GM13976 (cell line): ENCODE results near the gene AKT1S1.

Experiments
- DNase-seq: peaks from one replicate; pipeline ENCODE4 v3.0.0; 2012; ENCODE audit warnings: low spot score
- CTCF ChIP-seq: IDR thresholded peaks from 2 replicates; pipeline ENCODE4 v1.5.1; 2012; ENCODE audit warnings: borderline replicate concordance, mild to moderate bottlenecking; ENCODE audit not compliant: insufficient read depth; ENCODE audit errors: extremely low read depth, missing control alignments, control extremely low read depth
- in situ Hi-C: fragments of 300-500 bp; cut with MboI; formaldehyde crosslinking; loops from one replicate; pipeline ENCODE4 v1.12.0; 2022; ENCODE audit warnings: low sequenced_read_pairs, mixed read lengths, inconsistent platforms; ENCODE audit not compliant: unreplicated experiment

AKT1S1 gene

DNA sequence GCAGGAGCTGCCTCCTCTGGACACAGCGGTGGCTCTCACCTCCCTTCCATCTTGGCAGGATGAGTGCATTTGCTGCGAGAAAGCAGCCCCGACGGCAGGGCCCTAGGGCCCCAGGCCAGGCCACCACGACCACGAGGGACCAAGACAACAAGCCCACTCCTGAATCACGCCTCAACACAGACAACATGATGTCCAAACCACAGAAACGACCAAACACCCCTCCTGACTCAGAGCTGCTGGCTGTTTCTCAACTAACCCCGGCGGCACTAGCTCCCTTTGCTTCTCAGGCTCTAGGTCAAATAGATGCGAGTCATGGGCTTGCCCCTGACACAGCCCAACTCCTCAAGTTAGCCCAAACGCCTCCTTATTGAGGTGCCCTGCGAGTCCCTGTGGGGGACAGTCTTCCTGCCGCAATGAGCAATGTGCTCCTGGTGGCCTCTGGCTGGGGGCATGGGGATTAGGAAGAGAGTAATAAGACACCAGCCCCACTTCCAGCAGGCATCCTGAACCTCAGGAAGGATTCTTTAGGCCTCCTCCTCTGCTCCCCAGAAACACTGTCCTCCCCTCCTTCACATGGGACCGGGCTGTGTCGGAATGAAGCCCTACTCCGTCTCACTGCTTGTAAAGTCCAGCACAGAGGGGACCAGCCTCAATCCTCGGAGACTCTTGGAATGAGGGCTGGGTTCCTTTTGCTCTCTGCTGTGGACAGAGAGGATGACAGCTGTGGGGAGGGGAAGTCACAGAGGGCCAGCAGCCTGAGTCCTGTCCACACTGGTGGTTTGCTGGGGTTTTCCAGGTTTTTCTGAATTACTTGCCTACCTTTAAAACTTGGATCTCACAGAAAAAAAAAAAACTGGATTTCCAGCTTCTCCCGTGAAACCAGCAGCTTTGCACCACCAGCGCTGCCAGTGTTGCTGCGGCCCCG is 45.0 kb upstream of the AKT1S1 start:
- no peak for DNase-seq
- in situ Hi-C loops, result no loop called here
- TF ChIP-seq CTCF, result no peak

DNA sequence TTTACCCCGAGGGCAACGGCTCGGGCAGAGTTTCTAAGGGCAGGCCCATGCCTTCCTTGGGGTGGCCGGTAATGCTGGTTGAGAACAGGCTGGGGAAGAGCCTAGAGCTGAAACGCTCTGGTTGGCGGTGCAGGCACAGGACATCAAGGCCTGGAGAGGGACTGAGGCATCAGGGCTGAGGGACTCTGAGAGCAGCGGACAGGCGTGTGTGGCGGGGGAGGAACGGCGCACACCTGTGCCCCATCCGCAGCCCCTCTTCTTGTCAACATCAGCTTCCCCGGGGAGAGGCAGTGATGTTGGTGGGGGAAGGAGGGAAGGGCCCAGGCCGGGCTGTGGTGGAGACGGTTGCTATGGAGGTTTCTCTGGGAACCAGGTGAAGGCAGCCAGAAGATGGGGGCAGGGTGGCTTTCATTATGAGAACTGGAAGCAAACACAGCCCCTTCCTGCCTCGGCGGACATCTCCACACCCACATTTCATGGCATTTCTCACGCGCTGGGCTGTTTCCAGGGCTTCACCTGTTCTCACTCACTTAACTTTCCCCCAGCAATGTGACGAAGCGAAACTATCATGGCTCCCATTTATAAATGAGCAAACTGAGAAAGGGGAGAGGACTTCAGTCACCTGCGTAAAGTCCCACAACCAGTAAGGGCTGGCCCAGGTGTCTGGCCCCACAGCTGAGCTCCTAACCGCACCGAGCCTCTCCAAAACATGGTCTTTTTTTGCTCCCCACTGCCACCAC is 43.6 kb upstream of the AKT1S1 start:
- in situ Hi-C loops, result no loop called here
- TF ChIP-seq CTCF, result no peak
- peak; percentile 57 for DNase-seq

GRCh38 chr19:49918089-49918488 is 40.9 kb upstream of the AKT1S1 start:
- no peak for DNase-seq
- in situ Hi-C loops, result no loop called here
- TF ChIP-seq CTCF, result no peak

DNA sequence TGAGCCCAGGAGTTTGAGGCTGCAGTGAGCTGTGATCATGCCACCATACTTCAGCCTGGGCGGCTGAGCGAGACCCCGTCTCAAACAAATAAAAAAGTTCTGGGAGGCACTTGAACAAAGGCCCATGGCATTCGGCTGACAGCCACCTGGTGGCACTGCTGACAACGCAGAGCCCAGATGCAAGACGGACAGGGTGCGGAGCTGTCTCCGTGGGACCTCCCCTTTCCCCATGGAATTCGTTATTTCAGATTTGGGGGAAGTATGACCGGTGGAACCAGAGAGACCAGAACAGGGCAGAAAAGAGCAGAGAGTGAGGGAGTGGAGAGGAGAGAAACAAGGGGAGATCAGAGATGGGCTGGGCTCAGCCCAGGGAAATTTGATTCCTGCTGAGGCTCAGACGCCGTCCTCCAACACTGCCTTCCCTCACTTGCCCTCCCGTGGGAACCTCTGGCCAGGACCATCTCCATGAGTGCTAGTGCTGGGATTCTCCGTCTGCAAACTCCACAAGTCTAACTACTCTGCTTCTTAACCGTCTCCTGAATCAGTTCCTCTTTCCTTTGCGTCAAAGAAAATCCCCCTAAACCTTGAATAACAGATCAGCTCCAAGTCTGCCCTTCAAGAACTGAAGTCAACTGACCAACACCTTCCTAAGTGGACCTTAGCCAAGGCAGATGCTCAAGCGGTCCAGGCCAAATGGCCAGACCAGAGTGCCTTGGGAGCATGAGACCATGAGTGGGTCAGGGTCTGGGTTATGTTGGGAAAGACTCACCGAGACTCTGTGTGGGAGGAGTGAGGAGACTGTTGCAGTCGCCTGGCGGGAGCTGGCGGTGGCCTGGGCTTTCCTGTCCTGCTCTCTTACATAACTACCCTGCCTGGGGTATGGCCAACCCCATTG is 39.9 kb upstream of the AKT1S1 start:
- TF ChIP-seq CTCF, result no peak
- in situ Hi-C loops, result no loop called here
- peak; percentile 52 for DNase-seq

DNA sequence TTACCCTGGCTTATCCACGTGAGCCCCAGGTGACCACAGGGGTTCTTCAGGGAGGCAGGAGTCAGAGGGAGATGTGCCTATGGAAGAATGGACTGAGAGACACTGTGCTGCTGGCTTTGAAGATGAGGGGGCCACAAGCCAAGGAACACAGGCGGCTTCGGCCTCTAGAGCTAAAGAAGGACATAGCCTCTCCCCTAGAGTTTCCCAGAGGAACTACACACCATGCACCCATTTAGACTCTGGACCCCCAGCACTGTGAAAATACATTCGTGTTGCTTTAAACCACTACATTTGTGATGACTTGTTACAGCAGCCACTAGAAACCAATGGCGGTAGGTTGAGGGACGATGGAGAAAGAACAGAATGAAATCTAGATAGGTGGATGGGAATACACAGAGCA is 38.1 kb upstream of the AKT1S1 start:
- no peak for DNase-seq
- in situ Hi-C loops, result no loop called here
- no peak for TF ChIP-seq CTCF

DNA sequence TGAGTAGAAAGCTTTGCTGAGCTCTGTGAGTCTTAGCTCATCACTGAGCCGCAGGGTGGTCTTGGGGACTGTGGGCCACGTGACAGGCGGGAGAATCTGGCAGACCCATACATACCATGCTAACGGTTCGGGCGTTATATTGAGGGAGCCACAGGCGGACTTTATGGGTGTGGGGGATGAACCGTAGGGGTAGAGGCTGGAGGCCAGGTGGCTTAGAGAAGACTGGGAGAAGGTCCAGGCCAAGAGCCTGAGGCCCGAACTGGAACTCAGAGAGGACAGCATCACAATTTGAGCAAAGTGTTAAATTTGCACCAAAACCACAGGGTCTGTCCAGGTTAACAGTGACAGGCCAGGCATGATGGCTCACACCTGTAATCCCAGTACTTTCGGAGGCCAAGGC is 36.6 kb upstream of the AKT1S1 start:
- no peak for DNase-seq
- no peak for TF ChIP-seq CTCF
- in situ Hi-C loops, result no loop called here
